Measurements from ENCODE around the gene HCN4.
A peak's percentile ranks its signal among the peaks of the same experiment; 100 is the strongest.

Gene HCN4

GRCh38 chr15:73382115-73382514, 13.4 kb upstream of the HCN4 start:
- DNase-seq (ENCODE audit: insufficient read length, low spot score): no peak
- FAIRE-seq: peak; percentile 98

GRCh38 chr15:73380661-73381060, 11.9 kb upstream of the HCN4 start:
- DNase-seq (ENCODE audit: insufficient read length, low spot score) (no peak), FAIRE-seq (peak; percentile 33)

GRCh38 chr15:73378089-73378488, 9.3 kb upstream of the HCN4 start:
- no peak for DNase-seq (ENCODE audit: insufficient read length, low spot score)

GRCh38 chr15:73375755-73376305, 7.1 kb upstream of the HCN4 start:
- FAIRE-seq (peak; percentile 98), DNase-seq (ENCODE audit: insufficient read length, low spot score) (peak; percentile 78)

More at GRCh38 chr15:73378089-73378488, 9.3 kb upstream of the HCN4 start:
- FAIRE-seq: peak; percentile 90

GRCh38 chr15:73375012-73375411, 6.3 kb upstream of the HCN4 start:
- FAIRE-seq: no peak
- no peak for DNase-seq (ENCODE audit: insufficient read length, low spot score)

GRCh38 chr15:73374604-73375003, 5.8 kb upstream of the HCN4 start:
- FAIRE-seq: no peak
- no peak for DNase-seq (ENCODE audit: insufficient read length, low spot score)

GRCh38 chr15:73373221-73373620, 4.5 kb upstream of the HCN4 start:
- DNase-seq (ENCODE audit: insufficient read length, low spot score) (no peak), FAIRE-seq (no peak)

GRCh38 chr15:73371812-73372211, 3.1 kb upstream of the HCN4 start:
- no peak for DNase-seq (ENCODE audit: insufficient read length, low spot score)
- FAIRE-seq: no peak

- peak; percentile 65 for FAIRE-seq
- DNase-seq (ENCODE audit: insufficient read length, low spot score): no peak
Observed at GRCh38 chr15:73370151-73370550, 1.4 kb upstream of the HCN4 start.

- DNase-seq (ENCODE audit: insufficient read length, low spot score) (no peak), FAIRE-seq (peak; percentile 16)
Observed at GRCh38 chr15:73369154-73369694, 466 bp upstream of the HCN4 start.

- FAIRE-seq (no peak), DNase-seq (ENCODE audit: insufficient read length, low spot score) (no peak)
Observed at GRCh38 chr15:73367624-73368300, 996 bp downstream of the HCN4 start.

- DNase-seq (ENCODE audit: insufficient read length, low spot score): no peak
Observed at GRCh38 chr15:73366766-73367623, 1.8 kb downstream of the HCN4 start.

GRCh38 chr15:73364070-73364469, 4.7 kb downstream of the HCN4 start:
- DNase-seq (ENCODE audit: insufficient read length, low spot score): no peak
- FAIRE-seq: no peak

More at GRCh38 chr15:73366766-73367623, 1.8 kb downstream of the HCN4 start:
- peak; percentile 91 for FAIRE-seq

GRCh38 chr15:73362900-73363299, 5.9 kb downstream of the HCN4 start:
- DNase-seq (ENCODE audit: insufficient read length, low spot score) (no peak), FAIRE-seq (peak; percentile 16)

- no peak for FAIRE-seq
- no peak for DNase-seq (ENCODE audit: insufficient read length, low spot score)
Observed at GRCh38 chr15:73361337-73361736, 7.4 kb downstream of the HCN4 start.

- DNase-seq (ENCODE audit: insufficient read length, low spot score): no peak
- FAIRE-seq: peak; percentile 40
Observed at GRCh38 chr15:73359651-73360050, 9.1 kb downstream of the HCN4 start.

GRCh38 chr15:73357999-73358665, 10.6 kb downstream of the HCN4 start:
- FAIRE-seq: no peak
- DNase-seq (ENCODE audit: insufficient read length, low spot score): no peak

GRCh38 chr15:73355612-73356265, 13.0 kb downstream of the HCN4 start:
- peak; percentile 64 for FAIRE-seq
- no peak for DNase-seq (ENCODE audit: insufficient read length, low spot score)

GRCh38 chr15:73354241-73354640, 14.5 kb downstream of the HCN4 start:
- FAIRE-seq (peak; percentile 46), DNase-seq (ENCODE audit: insufficient read length, low spot score) (no peak)

- DNase-seq (ENCODE audit: insufficient read length, low spot score) (no peak), FAIRE-seq (no peak)
Observed at GRCh38 chr15:73353734-73354133, 15.0 kb downstream of the HCN4 start.

Measured in HTR-8/SVneo (cell line).